Ovary (tissue), 3 donors: ENCODE results near the gene FHOD3.

Experiments used
- EP300 ChIP-seq: sonication (generic); formaldehyde crosslinking; IDR thresholded peaks from one replicate; pipeline ENCODE4 v1.6.1; 2017; ENCODE audit warnings: antibody characterized with exemption
- POLR2A ChIP-seq: fragments of 450-650 bp; IDR thresholded peaks from one replicate; pipeline ENCODE4 v1.6.1; 2017; ENCODE audit warnings: antibody characterized with exemption, mild to moderate bottlenecking, moderate library complexity
- TF ChIP-seq, protein P1 (sequence below), 3 donors: fragments of 450-650 bp in 2 of 3; fragments of 200-600 bp in 1 of 3; IDR thresholded peaks; one replicate each; pipeline versions ENCODE4 v1.5.1 to v1.8.0; 2016 to 2022; ENCODE audit warnings: antibody characterized with exemption in 3 of 3, mild to moderate bottlenecking in 1 of 3
- donor health status: DM: no; HTN: no; CAD: no.

GRCh38 chr18:36545821-36546427 lies 248.4 kb downstream of the FHOD3 start:
- TF ChIP-seq POLR2A (no peak), EP300 (no peak)
- TF ChIP-seq, protein P1, sequence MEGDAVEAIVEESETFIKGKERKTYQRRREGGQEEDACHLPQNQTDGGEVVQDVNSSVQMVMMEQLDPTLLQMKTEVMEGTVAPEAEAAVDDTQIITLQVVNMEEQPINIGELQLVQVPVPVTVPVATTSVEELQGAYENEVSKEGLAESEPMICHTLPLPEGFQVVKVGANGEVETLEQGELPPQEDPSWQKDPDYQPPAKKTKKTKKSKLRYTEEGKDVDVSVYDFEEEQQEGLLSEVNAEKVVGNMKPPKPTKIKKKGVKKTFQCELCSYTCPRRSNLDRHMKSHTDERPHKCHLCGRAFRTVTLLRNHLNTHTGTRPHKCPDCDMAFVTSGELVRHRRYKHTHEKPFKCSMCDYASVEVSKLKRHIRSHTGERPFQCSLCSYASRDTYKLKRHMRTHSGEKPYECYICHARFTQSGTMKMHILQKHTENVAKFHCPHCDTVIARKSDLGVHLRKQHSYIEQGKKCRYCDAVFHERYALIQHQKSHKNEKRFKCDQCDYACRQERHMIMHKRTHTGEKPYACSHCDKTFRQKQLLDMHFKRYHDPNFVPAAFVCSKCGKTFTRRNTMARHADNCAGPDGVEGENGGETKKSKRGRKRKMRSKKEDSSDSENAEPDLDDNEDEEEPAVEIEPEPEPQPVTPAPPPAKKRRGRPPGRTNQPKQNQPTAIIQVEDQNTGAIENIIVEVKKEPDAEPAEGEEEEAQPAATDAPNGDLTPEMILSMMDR (IDR thresholded peaks at IDR 0.05): no peak
